Neutrophil (primary cell): Measurements from ENCODE around the gene SNCAIP.
"Not testable (repeated sequence)": the region's sequence is repeated elsewhere in the genome, so short reads cannot be mapped to it uniquely, and the experiment has no call there.

Experiments used
- H3K27ac ChIP-seq: fragments of 200-600 bp; sonication (generic); 2 replicates; pipeline ENCODE4 v1.5.1; 2016; ENCODE audit warnings: mild to moderate bottlenecking, moderate library complexity
- H3K27me3 ChIP-seq: fragments of 200-600 bp; sonication (generic); 2 replicates; pipeline ENCODE4 v1.6.0; 2016; ENCODE audit warnings: mild to moderate bottlenecking
- H3K36me3 ChIP-seq: fragments of 200-600 bp; sonication (generic); 2 replicates; pipeline ENCODE4 v1.5.1; 2017
- H3K4me1 ChIP-seq, 2 experiments: fragments of 200-600 bp in 1 of 2; sonication (generic) in 1 of 2; 1 replicate in 1 of 2; 2 replicates in 1 of 2; pipeline versions ENCODE4 v1.5.1 to v1.6.1; 2013 to 2016; ENCODE audit warnings: low read depth in 1 of 2, low read length in 1 of 2, mild to moderate bottlenecking in 1 of 2, moderate library complexity in 1 of 2; ENCODE audit not compliant: control insufficient read depth in 1 of 2, insufficient read depth in 1 of 2
- H3K4me3 ChIP-seq, 2 experiments: fragments of 200-600 bp in 1 of 2; sonication (generic) in 1 of 2; 1 replicate in 1 of 2; 2 replicates in 1 of 2; pipeline ENCODE4 v1.5.1; 2013 to 2016; ENCODE audit warnings: low read depth in 1 of 2, low read length in 1 of 2, mild to moderate bottlenecking in 1 of 2, moderate library complexity in 1 of 2
- H3K9me3 ChIP-seq: fragments of 200-600 bp; sonication (generic); 2 replicates; pipeline ENCODE4 v1.5.1; 2016
- TF ChIP-seq, protein P1 (sequence below): fragments of 200-600 bp; sonication (generic); IDR thresholded peaks from 2 replicates; pipeline ENCODE4 v1.5.1; 2016; ENCODE audit warnings: antibody characterized with exemption

The SNCAIP gene

DNA sequence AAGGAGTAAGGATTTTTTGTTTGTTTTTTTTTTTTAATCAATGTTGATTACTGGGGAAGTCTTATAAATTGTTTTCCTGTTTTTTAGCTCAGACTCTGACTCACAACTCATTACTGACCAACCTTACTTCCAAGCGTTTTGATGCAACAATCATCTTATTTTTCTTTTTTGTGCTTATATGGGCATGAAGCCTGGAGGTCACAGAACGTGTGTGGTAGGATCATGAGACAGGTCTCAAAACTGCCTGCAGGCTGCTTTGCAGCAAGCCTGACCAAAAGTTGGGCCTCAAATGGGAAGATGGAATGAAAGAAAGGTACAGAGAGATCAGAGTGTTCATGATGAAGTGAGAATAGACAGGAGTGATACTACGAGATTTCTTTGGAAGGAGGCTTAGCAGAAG lies 38.5 kb downstream of the SNCAIP start:
- Histone ChIP-seq H3K36me3 (no peaks in the 10 kb centered on the region), H3K9me3 (no peaks in the 10 kb centered on the region), H3K27ac (no peak overlapping the region), H3K4me3 (no peak overlapping the region), H3K27me3 (no peaks in the 10 kb centered on the region), H3K4me1 (no peaks in the 10 kb centered on the region)
- TF ChIP-seq, protein P1, sequence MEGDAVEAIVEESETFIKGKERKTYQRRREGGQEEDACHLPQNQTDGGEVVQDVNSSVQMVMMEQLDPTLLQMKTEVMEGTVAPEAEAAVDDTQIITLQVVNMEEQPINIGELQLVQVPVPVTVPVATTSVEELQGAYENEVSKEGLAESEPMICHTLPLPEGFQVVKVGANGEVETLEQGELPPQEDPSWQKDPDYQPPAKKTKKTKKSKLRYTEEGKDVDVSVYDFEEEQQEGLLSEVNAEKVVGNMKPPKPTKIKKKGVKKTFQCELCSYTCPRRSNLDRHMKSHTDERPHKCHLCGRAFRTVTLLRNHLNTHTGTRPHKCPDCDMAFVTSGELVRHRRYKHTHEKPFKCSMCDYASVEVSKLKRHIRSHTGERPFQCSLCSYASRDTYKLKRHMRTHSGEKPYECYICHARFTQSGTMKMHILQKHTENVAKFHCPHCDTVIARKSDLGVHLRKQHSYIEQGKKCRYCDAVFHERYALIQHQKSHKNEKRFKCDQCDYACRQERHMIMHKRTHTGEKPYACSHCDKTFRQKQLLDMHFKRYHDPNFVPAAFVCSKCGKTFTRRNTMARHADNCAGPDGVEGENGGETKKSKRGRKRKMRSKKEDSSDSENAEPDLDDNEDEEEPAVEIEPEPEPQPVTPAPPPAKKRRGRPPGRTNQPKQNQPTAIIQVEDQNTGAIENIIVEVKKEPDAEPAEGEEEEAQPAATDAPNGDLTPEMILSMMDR, result no peak

DNA sequence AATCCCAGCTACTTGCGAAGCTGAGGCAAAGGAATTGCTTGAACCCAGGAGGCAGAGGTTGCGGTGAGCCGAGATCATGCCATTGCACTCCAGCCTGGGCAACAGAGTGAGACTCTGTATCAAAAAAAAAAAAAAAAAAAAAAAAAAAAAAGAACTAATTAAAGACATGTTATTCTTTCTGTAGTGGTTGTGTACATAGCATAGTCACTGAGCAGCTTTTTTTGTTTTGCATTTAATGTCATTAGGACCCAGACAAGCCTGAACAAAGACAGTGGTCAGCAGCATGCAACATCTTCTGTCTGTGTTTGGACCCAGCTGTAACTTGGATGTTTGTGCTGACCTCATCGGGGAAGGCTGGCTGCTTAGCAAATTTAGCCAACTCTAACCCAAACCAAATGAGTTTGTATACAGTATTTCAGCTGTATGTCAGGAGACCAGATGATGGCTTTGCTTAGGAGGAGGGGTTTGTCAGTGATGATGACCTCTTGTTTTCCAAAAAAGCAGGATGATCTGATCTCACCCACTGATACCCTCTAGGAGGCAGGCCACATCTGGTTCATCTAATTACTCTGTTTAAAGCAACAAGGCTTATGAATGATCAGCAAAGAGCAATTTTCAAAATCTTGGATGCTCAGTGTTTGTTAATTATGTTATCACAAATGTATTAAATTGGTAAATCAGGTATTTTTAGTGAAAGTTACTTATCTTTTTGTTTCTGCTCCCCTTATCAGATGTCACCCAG lies 39.5 kb downstream of the SNCAIP start:
- Histone ChIP-seq H3K36me3 (no peaks in the 10 kb centered on the region), H3K4me3 (no peak overlapping the region), H3K9me3 (no peaks in the 10 kb centered on the region), H3K27me3 (no peaks in the 10 kb centered on the region), H3K4me1 (no peaks in the 10 kb centered on the region), H3K27ac (no peak overlapping the region)
- TF ChIP-seq, protein P1, result no peak

DNA sequence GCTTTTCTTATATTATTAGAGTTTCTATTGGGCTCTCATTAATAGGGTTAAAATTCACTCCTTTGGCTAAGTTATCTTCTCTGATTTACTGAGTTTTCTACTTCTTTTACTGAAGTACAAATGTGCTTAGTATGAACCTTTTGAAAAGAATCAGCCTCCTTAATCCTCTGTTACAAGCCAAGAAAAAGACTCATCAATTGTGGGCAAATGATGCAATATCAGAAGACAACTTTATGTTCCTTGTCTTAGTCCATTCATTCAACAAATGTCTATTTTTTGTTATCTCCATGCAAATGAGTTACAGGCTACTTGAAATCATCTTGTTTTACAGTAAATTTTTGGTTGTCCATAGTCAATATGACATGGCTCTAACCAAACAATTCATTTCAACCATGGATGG lies 40.3 kb downstream of the SNCAIP start:
- H3K27ac ChIP-seq, result no peak overlapping the region

DNA sequence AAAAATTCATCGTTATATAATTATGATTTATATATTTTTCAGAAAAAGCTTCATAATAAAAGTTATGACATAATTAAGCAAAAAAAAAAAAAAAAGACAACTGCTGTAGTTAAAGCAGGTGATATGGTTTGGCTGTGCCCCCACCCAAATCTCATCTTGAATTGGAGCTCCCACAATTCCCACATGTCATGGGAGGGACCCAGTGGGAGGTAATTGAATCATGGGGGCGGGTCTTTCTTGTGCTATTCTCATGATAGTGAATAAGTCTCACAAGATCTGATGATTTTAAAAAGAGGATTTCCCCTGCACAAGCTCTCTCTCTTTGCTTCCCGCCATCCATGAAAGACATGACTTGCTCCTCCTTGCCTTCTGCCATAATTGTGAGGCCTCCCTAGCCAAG lies 41.3 kb downstream of the SNCAIP start:
- H3K4me1 ChIP-seq, H3K4me3 ChIP-seq, H3K9me3 ChIP-seq, H3K27me3 ChIP-seq, H3K27ac ChIP-seq, H3K36me3 ChIP-seq: not testable (repeated sequence)

More for the DNA sequence above, 40.3 kb downstream of the SNCAIP start:
- no peaks in the 10 kb centered on the region for H3K27me3 ChIP-seq
- TF ChIP-seq, protein P1, result no peak
- no peaks in the 10 kb centered on the region for H3K9me3 ChIP-seq
- H3K4me3 ChIP-seq, result no peak overlapping the region
- H3K36me3 ChIP-seq, result no peaks in the 10 kb centered on the region
- H3K4me1 ChIP-seq, result no peaks in the 10 kb centered on the region

DNA sequence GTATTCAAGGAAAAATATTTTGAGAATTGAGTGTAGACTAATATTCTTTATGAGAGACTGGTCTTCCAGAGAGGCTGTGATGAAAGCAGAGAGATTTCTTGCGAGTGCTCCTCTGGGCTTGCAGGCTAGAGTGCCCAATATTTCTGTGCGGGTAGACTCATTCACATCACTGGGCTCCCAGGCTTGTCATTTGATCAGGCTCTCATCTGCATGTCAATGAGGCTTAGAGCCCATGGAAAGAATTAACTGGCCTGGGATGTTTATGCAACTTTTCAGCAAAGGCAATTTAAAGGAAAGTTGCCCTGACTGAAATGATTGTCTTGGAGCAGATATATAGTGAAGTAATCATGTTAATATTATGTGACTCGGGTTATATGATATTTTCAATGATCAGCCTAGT lies 42.3 kb downstream of the SNCAIP start:
- TF ChIP-seq, protein P1, result no peak
- Histone ChIP-seq H3K4me3 (no peak overlapping the region), H3K4me1 (no peaks in the 10 kb centered on the region), H3K27ac (no peak overlapping the region), H3K27me3 (no peaks in the 10 kb centered on the region), H3K9me3 (no peaks in the 10 kb centered on the region), H3K36me3 (no peaks in the 10 kb centered on the region)

DNA sequence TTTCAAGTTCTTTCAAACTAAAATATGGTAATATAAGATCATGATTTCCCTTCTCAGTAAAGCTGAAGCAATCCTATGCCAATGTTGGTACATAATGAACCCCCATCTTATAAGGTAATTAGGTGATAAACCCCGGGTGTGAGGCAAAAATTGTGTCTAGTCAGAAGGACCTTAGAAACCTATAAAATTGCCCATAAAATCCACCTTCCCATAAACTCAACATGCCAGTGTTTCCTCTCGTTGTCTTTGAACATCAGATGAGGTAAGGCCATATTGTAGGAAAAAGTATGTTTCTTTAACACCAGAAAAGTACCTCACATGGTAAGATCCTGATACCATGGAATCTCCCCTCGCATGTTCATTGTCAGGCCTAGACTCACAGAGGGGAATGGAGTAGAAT lies 43.3 kb downstream of the SNCAIP start:
- Histone ChIP-seq H3K4me1 (no peaks in the 10 kb centered on the region), H3K36me3 (no peaks in the 10 kb centered on the region), H3K27ac (no peak overlapping the region), H3K4me3 (no peak overlapping the region), H3K9me3 (no peaks in the 10 kb centered on the region), H3K27me3 (no peaks in the 10 kb centered on the region)
- TF ChIP-seq, protein P1, result no peak
